Measurements from ENCODE around the gene ZNF439. TPM values are rescaled to one million over a fixed set of nuclear protein-coding genes. Genes with fewer than 3 reads are reported as not detected.

ZNF439 gene
- total RNA-seq, 4 donors from 2014 or later = 3.8 to 7.7 (median 4.6) TPM

DNA sequence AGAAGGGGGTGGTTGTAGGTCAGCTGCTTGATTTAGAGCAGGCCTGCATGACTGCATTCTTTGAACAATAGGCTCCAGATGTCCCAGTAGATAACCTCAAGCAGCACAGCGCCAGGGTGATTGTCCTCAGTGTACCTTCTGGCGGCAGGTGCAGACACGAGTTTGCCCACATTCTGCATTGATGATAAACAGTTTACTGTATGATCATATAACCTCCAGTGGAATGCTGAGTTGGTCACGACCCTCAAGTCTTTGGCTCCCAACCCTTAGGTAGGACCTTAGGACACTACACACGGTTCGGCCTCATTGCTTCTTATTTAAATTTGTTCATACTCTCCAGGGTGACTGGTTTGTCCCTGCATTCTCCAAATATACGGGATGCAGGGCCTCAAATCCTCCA, 12.2 kb downstream of the ZNF439 start:
- TF ChIP-seq, protein P1, sequence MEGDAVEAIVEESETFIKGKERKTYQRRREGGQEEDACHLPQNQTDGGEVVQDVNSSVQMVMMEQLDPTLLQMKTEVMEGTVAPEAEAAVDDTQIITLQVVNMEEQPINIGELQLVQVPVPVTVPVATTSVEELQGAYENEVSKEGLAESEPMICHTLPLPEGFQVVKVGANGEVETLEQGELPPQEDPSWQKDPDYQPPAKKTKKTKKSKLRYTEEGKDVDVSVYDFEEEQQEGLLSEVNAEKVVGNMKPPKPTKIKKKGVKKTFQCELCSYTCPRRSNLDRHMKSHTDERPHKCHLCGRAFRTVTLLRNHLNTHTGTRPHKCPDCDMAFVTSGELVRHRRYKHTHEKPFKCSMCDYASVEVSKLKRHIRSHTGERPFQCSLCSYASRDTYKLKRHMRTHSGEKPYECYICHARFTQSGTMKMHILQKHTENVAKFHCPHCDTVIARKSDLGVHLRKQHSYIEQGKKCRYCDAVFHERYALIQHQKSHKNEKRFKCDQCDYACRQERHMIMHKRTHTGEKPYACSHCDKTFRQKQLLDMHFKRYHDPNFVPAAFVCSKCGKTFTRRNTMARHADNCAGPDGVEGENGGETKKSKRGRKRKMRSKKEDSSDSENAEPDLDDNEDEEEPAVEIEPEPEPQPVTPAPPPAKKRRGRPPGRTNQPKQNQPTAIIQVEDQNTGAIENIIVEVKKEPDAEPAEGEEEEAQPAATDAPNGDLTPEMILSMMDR (IDR thresholded peaks at IDR 0.05; ENCODE audit: low read depth) = no peak

DNA sequence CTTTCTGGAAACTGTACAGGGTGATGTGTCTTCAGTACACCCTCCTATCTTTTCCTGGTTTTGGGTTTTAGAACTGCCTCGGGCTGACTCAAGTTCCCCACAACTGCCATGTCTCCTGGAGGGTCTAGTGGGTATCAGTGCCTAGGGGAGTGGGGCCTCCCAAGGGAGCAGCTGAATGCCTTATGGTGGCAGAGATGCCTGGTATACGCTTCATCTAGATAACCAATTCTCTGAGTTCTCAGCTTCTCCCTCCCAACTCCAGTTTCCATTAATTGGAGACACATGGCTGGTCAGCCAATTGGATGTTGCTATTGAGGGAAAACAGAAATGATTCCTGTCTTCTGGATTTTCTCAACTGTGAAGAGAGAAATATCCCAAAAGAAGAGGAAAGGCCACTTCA, 12.8 kb downstream of the ZNF439 start:
- TF ChIP-seq, protein P1 (IDR thresholded peaks at IDR 0.05; ENCODE audit: low read depth) = no peak

DNA sequence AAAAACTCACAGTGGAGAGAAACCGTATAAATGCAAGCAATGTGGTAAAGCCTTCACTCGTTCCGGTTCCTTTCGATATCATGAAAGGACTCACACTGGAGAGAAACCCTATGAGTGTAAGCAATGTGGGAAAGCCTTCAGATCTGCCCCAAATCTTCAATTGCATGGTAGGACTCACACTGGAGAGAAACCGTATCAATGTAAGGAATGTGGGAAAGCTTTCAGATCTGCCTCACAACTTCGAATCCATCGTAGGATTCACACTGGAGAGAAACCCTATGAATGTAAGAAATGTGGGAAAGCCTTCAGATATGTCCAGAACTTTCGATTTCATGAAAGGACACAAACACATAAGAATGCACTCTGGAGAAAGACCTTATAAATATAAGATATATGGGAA, 19.7 kb downstream of the ZNF439 start:
- TF ChIP-seq, protein P1 (IDR thresholded peaks at IDR 0.05; ENCODE audit: low read depth) = no peak

DNA sequence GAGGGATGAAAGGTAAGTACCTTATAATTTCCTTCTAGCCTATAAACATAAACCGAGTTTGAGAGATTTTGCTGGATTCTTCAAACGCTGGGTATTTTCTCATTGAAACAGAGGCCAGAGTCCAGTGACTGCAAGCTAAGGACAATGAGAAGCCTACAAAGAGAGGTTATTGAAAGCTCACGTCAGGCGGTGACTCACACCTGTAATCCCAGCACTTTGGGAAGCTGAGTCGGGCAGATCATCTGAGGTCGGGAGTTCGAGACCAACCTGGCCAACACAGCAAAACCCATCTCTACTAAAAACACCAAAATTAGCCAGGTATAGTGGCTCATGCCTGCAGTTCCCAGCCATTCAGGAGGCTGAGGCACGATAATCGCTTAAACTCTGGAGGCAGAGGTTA, 24.1 kb downstream of the ZNF439 start:
- TF ChIP-seq, protein P1 (IDR thresholded peaks at IDR 0.05; ENCODE audit: low read depth) = no peak

DNA sequence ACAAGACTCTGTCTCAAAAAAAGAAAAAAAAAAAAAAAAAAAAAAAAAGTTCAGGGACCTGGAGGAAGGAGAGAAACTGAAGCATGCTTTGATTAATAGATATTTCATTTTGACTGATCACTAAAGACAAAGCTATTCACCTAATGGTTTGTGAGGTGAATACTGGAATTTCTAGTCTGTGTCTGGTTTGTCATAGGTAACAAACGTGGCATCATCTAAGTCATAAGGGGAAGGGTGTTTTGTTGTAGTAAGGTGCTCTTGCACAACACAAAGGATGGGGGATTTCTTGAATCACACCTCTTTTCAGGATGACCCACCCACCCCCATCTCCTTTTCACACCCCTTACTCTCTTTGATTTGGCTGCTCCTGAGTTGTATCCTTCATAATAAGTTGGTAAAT, 25.2 kb downstream of the ZNF439 start:
- TF ChIP-seq, protein P1 (IDR thresholded peaks at IDR 0.05; ENCODE audit: low read depth) = no peak

DNA sequence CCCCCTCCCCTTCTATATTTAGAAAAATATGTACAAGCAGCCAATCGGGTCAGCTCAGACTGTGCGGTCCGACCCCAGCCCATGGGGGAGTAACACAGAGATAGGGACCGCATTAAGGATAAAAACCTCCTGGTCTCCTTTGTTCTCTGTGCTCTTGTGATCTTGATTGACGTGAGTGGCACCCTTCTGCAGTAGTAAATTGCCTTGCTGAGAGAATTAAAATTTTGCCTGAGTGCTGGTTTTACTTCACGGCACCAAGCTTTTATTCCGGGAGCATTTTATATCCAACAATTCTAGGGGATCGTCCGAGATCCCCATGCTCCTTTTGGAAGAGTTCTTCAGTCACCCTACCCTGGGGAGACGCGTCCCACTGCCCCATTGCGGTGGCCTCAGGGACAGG, 32.1 kb downstream of the ZNF439 start:
- TF ChIP-seq, protein P1 (IDR thresholded peaks at IDR 0.05; ENCODE audit: low read depth) = no peak

DNA sequence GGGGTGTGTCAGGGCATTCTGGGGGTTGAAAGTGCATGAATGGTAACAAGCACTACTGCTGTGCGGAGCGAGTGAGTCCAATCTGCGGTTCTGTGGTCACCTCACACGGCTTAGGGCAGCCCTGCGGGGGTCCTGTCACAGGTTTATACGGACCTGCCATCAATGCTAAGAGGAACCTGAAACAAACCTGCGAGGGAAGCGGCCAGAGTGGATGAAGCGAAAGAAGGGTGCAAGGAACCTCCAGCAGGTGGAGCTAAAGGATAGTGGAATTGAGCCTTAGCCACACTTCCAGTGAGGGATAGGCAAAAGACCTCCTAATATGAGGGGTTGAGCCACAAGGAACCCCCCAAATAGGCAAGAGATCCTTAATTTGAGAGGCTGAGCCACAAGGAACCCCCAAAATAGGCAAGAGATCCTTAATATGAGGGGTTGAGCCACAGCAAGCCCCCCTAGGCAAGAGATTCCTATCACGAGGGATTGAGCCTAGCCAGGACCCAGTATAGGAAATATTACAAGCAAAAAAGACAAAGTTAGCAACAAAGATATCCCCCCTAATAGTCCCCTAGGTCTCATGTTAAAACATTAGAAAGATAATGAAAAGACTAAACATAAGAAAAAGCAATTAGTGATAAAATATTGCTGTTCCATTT, 32.8 kb downstream of the ZNF439 start:
- TF ChIP-seq, protein P1 (IDR thresholded peaks at IDR 0.05; ENCODE audit: low read depth) = no peak

All from subcutaneous adipose tissue (tissue), 4 donors.